ENCODE data around the gene DNHD1. TPM values are rescaled to one million over a fixed set of nuclear protein-coding genes. Genes with fewer than 3 reads are reported as not detected.

Gene DNHD1
- total RNA-seq, 3 donors from 2014 or later = 12.9 to 17.7 (median 15.5) TPM

DNA sequence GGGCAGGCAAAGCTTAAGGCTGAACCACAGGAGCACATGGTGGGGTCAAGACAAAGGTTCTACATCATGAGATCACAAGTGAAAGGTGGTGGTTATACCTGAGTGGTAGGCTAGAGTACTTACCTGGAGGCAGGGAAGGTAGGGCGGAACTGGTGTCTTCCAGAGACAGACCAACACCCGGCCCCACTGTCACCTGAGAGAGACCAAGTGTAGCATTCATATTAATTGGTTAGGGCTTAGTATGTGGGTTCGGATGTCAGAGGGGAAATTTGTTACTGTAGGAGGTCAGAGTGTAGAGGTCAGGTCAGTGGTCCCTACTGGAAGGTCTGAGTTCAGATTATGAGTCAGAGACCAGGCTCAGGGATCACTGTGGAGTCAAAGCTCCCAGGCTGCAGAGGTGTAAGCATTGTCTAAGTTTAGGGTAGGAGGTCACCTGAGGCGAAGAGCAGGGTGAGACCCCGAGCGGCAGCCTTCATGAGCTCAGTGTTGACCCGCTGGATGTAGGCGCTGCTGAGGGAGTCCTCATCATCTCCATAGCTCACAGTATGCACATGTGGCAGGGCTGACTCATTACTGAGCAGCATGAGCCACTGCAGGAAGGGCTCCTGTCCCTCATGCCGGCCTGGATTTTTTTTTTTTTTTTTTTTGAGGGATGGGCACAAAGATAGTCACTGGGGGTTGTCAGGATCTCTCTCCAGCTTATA, 119.0 kb downstream of the DNHD1 start:
- Histone ChIP-seq H3K9me3 (no peaks in the 10 kb centered on the region), H3K4me1 (ENCODE audit: low read depth) (peaks cover 13% of the 10 kb centered on the region), H3K4me3 (no peak overlapping the region), H3K36me3 (ENCODE audit: low read depth) (no peaks in the 10 kb centered on the region)
- TF ChIP-seq, protein P1, sequence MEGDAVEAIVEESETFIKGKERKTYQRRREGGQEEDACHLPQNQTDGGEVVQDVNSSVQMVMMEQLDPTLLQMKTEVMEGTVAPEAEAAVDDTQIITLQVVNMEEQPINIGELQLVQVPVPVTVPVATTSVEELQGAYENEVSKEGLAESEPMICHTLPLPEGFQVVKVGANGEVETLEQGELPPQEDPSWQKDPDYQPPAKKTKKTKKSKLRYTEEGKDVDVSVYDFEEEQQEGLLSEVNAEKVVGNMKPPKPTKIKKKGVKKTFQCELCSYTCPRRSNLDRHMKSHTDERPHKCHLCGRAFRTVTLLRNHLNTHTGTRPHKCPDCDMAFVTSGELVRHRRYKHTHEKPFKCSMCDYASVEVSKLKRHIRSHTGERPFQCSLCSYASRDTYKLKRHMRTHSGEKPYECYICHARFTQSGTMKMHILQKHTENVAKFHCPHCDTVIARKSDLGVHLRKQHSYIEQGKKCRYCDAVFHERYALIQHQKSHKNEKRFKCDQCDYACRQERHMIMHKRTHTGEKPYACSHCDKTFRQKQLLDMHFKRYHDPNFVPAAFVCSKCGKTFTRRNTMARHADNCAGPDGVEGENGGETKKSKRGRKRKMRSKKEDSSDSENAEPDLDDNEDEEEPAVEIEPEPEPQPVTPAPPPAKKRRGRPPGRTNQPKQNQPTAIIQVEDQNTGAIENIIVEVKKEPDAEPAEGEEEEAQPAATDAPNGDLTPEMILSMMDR (IDR thresholded peaks at IDR 0.05) = no peak
- ATAC-seq (no peak), DNase-seq (no peak)
- intact Hi-C loops (cut with DNase I, micrococcal nuclease) = no loop called here

DNA sequence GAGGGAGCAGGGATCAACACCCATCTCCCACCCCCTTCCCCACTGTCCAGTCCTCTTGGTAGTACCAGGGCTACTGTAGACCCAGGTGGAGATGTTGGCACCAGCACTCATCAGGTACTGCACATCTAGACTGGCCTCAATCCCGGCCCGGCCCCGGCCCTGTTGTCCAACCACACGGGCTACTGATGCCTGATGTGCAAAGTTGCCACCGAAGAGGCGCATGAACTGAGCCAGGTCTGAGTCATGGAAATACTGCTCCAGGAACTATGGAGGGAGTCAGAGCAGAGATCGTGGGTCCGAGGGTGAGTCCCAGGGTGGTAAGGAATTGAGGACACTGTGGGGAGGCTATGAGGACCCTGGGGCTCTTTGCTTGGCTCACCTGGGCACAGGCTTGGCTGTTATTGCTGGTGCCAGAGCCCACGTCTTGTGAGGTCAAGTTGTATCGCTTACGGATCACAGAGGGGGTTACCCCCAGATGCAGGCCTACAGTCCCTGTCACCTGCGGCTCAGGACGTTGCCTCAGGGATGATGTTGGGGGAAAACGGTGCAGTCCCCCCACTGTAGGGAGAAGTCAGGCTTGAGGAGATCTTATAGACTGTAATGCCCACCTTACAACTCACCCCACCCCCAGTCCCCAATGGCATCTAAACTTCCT, 119.6 kb downstream of the DNHD1 start:
- ATAC-seq = no peak
- Histone ChIP-seq H3K4me1 (ENCODE audit: low read depth) (peaks cover 9% of the 10 kb centered on the region), H3K36me3 (ENCODE audit: low read depth) (no peaks in the 10 kb centered on the region), H3K9me3 (no peaks in the 10 kb centered on the region), H3K4me3 (no peak overlapping the region)
- DNase-seq = no peak
- intact Hi-C loops (cut with DNase I, micrococcal nuclease) = no loop called here
- TF ChIP-seq, protein P1 (IDR thresholded peaks at IDR 0.05) = no peak

DNA sequence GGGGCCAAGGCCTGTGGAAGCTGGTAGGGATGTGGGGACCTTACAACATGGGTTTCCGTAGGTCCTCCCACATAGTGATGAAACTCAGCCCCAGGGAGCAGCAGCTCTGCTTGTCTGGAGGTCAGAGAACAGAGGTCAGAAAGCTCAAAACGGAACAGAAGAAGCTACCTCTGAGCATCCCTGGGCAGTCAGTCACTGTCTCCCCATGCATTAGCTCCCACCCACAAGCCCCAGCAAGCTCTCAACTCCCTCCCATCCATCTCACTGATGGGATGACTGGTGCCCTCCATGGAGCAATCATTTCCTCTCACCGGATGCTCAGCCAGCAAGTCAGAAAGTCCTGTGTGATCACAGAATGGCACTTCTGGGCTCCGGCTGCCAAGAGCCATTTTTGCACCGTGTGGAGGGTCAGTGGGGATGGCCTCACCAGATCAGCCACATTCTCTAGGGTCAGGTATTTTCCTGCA, 120.3 kb downstream of the DNHD1 start:
- intact Hi-C loops (cut with DNase I, micrococcal nuclease) = no loop called here
- no peak for DNase-seq

DNA sequence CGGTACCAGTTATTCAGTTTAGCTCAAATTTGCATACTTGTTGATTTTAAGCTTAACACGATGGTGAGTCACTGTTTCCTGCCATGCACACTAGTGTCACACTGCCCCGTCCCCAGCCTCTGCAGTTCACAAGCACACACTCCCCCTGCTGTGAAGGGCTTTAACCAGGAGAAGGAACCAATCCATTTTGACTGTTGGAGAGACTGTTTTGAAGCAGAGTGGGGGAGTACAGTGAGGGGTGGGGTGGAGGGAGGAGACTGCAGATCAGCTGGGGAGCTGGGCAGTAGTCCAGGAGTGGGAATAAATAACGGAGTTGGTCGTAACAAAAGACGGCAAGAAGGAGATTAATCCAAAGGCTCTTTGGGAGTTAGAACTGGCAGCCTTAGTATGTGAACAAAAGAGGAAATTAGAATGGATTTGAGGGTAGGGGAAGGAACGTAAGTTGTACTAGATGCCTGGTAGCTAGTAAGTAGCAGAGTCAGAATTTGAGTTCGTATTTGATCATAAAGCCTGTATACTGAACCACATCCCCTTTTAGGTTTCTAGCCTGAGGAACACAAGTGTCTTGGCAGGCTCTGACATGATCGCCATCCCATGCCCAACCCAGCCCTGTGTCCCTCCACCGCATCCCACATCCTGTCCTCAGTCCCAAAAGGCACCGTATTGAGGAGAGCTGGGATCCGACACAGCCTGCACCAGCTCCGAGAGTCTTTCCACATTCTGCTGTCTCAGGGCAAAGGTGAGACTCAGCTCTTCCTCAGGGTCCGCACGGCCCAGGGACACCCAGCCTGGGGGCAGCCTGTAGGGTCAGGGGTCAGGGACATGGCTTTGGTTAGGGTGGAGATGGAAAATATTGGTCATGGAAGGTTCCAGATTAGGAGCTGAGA, 121.3 kb downstream of the DNHD1 start:
- intact Hi-C loops (cut with DNase I, micrococcal nuclease) = no loop called here
- Histone ChIP-seq H3K4me1 (ENCODE audit: low read depth) (peaks cover 9% of the 10 kb centered on the region), H3K36me3 (ENCODE audit: low read depth) (no peaks in the 10 kb centered on the region), H3K9me3 (no peaks in the 10 kb centered on the region), H3K4me3 (peak overlapping the region; percentile 50)
- DNase-seq (peak; percentile 49 to 65 (median 54)), ATAC-seq (peak; percentile 41)
- TF ChIP-seq, protein P1 (IDR thresholded peaks at IDR 0.05) = no peak

More for the DNA sequence above, 120.3 kb downstream of the DNHD1 start:
- no peaks in the 10 kb centered on the region for H3K36me3 ChIP-seq (ENCODE audit: low read depth)
- ATAC-seq = no peak
- TF ChIP-seq, protein P1 (IDR thresholded peaks at IDR 0.05) = no peak
- H3K9me3 ChIP-seq = no peaks in the 10 kb centered on the region
- H3K4me3 ChIP-seq = no peak overlapping the region
- H3K4me1 ChIP-seq (ENCODE audit: low read depth) = peaks cover 9% of the 10 kb centered on the region

DNA sequence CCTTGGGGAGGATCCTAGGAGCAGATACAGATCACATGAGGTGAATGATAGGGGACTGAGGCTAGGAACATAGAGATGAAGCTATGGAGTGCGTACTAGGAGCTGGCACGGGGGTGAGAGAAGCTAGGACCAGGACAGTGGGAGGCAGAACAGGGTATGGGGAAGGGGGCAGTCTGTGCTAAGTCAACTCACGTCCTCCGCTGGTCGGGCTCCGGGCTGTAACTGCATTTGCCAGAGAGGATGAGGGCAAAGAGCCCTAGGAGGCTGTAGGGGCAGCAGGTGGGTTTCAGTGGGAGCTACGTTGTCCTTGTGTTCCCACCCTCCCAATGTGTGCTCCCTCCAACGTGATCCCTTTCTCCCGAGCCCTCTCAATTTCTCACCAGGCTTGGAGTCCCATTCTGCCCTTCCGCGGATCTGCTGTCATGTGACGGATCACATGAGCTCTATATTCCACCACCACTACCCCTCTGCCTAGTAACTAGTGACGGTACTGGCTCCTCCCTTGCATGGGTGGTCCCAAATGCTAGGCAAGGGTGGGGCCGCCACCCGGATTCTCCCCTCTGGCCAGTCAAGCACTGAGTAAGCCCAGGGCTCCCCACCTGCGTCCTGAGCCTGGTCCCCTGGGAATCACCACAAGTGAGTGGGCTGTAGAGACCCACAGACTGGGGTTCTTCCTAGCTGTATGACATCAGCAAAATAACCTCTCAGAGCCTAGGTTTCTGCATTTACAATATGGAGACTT, 122.1 kb downstream of the DNHD1 start, which contains the start of gene TPP1:
TPP1 (minus strand) TSS at position 419 of the 742 bp plus-strand sequence; CDS start at position 397, 22 bp downstream.
- Histone ChIP-seq H3K4me3 (peak within 1 kb of the TSS; percentile 50), H3K36me3 (ENCODE audit: low read depth) (no peaks in the 10 kb centered on the region), H3K4me1 (ENCODE audit: low read depth) (peaks cover 9% of the 10 kb centered on the region), H3K9me3 (no peaks in the 10 kb centered on the region)
- peak; percentile 96 for ATAC-seq
- DNase-seq = peak; percentile 90 to 98 (median 91)
- intact Hi-C loops (cut with DNase I, micrococcal nuclease) = no loop called here
- TF ChIP-seq, protein P1 (IDR thresholded peaks at IDR 0.05) = no peak

Measured in mucosa of descending colon (tissue), 3 donors.